ENCODE measurements around the gene AFAP1.
A peak's percentile ranks its signal among the peaks of the same experiment; 100 is the strongest.

AFAP1 gene

DNA sequence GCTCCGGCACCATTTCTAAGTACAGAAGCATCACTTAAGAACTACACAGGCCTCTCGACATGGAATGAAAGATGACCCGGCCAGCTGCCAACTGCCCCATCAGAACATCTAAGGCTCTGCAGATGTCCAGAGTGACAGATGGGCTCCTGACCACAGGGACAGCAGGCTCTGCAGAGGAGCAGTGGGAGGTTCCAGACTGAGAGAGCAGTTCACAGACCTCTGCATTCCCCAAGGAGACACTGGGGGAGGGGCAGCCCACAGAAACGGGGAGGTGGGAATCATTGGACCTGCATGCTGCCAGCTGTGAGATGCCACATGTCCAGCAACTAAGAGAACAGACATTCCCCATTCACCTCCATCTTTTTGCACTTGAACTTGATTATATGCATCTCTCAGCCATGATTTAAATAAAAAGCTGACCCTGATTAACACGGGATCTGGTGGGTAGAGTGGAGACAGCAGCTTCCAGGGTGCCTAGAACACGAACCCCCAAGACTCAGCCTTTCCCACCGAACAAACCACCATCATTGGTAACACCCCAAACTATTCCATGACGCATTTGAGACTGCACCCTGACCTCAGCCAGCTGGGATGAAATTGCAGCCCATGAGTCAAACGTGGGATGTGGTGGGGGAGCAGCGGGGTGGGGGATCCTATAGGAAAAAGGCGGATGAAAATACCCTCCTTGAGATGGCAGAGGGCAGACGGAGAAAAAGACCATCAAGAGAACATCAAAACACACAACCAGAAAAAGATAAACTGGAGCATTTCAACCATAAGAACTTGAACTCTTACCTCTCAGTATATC, 47.2 kb downstream of the AFAP1 start:
- DNase-seq, result no peak

- DNase-seq, result no peak
These were observed 48.8 kb downstream of the AFAP1 start for GRCh38 chr4:7890635-7891393.

GRCh38 chr4:7887436-7887835, 52.2 kb downstream of the AFAP1 start:
- no peak for DNase-seq

DNA sequence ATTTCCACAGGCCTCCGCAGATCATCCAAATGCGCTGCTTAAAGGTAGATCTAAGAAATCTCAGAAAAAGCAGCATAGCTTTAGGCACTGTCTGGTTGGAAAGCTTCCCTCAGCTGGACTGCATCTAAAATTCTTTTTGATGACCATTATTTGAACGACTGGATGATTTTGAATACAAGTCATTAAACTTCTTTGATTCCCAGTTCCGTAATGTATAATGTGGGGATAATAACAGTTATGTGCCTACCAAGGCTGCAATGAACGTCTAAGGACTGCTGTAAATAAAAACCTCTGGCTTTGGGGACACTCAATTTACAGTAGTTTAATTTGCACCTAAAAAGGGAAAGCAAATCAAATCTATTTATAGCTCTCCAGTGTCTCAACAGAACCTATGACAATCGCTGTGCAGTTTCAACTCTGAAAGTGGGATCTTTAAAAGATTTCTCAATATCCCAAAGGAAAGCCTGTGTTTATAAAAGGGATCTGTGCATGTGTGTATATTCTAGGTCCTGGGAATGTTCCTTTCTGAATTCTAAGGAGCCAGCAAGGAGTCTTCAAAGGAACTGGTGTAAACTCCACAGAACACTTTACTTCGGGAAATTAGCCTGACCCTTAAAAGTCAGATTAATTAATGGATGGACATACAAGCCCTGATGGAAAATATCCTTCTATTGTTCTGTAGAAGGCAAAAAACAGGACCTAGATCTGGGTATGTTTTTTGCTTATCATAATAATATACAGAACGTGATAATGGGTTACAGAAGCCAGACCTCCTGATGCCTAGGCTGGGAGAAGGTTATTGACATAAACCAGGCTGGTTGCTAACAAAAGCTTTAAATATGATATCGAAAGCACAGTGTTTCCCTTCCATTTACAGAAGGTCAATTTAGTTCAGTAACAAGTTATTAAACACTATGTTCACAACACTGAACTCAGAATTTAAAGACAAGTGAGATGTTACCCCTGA, 53.4 kb downstream of the AFAP1 start:
- DNase-seq, result no peak

- no peak for DNase-seq
These were observed 54.2 kb downstream of the AFAP1 start for GRCh38 chr4:7885216-7886006.

DNA sequence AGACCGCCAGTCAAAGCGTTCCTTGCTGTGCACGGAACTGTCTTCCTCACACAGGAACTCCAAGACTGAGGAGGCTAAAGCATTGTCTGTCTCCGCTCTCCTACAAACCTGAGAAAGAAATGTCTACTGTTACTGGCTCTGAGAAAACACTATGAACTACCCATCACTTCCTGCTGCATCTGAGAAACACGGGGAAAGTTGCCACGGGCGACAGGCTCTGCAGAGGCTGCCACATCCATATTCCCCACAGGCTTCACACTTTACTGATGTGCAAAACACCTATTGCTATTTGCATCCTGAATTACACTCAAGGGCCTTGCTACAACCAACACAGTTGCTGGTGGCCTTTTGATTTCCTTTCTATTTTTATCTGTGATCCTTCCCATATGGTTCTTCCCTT, 59.0 kb downstream of the AFAP1 start:
- DNase-seq, result no peak

DNA sequence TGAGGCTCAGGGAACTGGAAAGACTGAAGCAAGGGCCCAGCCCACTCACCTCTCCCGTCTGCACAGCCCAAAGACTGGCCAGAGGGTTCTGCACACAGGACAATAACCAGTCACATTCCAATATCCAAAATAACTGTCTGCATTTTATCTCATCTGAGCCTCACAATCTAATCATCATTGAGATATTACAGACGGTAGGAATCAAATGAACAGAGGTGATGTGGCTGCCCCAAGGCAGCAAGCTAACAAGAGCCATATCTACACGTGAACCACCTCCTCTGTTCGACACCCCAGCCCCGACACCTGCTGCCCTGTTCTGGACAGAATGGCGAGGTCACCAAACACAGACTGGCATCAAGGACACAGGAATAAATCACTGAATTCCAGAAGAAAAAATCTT, 60.5 kb downstream of the AFAP1 start:
- DNase-seq, result no peak

GRCh38 chr4:7878323-7878722, 61.3 kb downstream of the AFAP1 start:
- DNase-seq, result no peak

DNA sequence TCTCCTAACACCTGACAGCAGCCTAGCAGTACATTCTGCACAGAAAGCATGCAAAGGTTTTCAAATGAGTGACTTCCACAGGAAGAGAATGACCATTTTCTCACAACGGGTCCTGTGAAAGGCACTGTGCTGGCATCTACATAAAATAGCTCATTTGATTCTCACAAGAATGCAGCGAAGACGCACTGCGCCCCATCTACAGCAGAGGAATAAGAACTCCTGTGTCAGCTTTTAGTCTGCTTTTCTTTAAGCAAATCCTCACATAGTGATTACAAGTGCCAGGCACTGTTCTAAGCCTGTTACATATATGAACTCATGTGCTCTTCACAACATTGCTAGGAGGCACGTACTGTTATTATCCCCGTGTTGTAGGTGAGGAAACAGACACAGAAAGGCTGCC, 62.5 kb downstream of the AFAP1 start:
- no peak for DNase-seq

DNA sequence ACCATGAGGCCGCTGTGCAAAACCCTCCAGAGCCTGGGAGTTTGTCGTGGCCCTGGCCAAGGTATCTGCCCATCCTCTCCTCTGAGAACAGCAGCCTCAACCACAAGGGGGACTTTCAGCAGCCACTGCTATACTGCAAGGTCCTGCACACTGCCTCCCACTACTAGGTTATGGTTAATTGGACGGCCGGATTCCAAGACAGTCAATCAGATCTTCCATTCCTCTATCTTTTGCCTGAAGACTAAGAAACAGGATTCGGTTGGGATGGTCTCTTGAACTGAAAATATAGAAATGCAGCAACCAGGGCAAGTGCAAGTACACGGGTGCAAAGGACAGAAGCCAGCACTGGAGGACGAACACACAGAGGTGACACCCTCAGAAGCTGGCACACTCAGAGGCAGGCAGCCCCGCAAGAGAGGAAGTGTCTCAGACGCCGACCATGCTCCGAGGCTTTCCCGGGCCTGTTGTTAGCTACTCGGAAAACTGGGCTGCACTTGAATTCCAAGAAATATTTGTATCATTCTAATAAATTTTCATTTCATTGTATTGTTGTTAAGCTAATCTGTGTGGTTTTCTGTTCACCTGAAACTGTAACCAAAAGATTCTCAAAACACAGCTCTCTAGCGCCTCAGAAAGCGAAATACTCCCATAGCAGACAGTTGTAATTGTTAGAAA, 63.3 kb downstream of the AFAP1 start:
- DNase-seq, result peak; percentile 50

GRCh38 chr4:7874838-7875237, 64.8 kb downstream of the AFAP1 start:
- DNase-seq, result no peak

- DNase-seq, result no peak
These were observed 65.8 kb downstream of the AFAP1 start for GRCh38 chr4:7873881-7874280.

- DNase-seq, result no peak
These were observed 67.3 kb downstream of the AFAP1 start for GRCh38 chr4:7872264-7872771.

DNA sequence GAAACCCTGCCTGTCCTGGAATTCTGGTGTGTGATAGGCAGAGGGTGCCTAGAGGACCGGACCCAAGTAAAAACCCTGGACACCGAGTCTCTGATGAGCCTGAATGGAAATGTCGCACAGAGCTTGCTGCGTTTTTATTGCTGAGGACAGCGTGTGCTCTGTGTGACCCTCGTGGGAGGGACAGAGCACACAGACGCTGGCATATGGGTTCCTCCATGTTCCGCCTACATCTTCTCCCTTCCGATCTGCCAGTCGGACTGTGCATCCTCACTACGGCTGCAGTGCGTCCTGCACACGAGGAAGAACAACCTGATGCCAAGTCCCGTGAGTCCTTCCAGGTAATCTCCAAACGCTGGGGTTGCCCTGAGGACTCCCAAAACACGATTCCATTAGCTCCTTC, 68.3 kb downstream of the AFAP1 start:
- DNase-seq, result no peak

- DNase-seq, result no peak
These were observed 70.7 kb downstream of the AFAP1 start for GRCh38 chr4:7868892-7869471.

- DNase-seq, result no peak
These were observed 71.3 kb downstream of the AFAP1 start for GRCh38 chr4:7868436-7868775.

GRCh38 chr4:7867701-7868435, 71.8 kb downstream of the AFAP1 start:
- peak; percentile 38 for DNase-seq

DNA sequence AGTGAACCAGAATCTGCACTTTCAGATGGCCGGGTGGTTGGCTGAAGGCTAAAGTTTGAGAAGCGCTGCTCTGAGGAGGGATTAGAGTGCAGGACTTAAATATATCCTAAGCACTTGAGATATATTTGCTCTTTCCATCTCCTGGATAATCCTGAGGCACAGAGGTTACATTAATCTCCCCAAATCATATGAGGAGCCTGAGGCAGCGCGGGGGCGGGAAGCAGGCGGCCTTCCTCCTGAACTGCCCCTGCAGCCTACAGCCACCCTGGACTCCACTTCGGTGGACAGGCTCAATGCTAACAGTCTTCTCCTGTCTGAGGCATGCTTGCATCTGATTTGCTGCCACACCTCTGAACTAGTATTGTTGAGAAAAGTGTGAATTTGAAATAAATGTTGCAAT, 72.5 kb downstream of the AFAP1 start:
- DNase-seq, result no peak

DNA sequence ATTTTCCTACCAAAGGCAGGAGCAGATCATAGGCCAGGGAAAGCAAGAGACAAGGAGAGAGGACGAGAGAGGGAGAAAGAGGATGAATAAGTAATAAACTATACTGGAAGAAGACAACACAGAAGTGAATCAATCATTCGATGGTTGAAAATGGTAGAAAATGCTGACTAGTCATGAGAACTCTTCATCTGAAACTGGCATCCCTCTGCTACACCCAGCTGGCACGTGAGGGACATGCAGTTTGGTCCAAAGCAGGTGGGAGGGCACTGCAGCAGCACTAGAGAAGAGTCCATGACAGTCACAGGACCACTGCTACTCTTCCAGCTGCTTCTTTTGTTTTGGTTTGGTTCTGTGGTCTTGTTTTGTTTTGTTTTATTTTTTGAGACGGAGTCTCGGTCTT, 74.1 kb downstream of the AFAP1 start:
- DNase-seq, result no peak

- DNase-seq, result no peak
These were observed 75.0 kb downstream of the AFAP1 start for GRCh38 chr4:7864685-7865084.

All from activated CD4-positive, alpha-beta T cell treated with anti-CD3 and anti-CD28 coated beads for 48 hours (primary cell).